AG09319 (cell line): ENCODE results near the gene NYNRIN.
"Not testable (repeated sequence)": the region's sequence is repeated elsewhere in the genome, so short reads cannot be mapped to it uniquely, and the experiment has no call there.

Source experiments
- DNase-seq: peaks from one replicate; pipeline ENCODE4 v3.0.0-alpha.2; 2010; ENCODE audit warnings: low read depth; ENCODE audit errors: extremely low read depth
- CTCF ChIP-seq: IDR thresholded peaks from 2 replicates; pipeline ENCODE4 v1.5.1; 2011; ENCODE audit warnings: low read depth, mild to moderate bottlenecking, inconsistent platforms, low read length, moderate library complexity

Gene NYNRIN

GRCh38 chr14:24370748-24371147 is 28.1 kb upstream of the NYNRIN start:
- DNase-seq: no peak
- no peak for TF ChIP-seq CTCF

- not testable (repeated sequence) for DNase-seq
These were observed 27.2 kb upstream of the NYNRIN start for GRCh38 chr14:24371605-24372004.

GRCh38 chr14:24372701-24373416 is 25.9 kb upstream of the NYNRIN start:
- DNase-seq: no peak

GRCh38 chr14:24376448-24377070 is 22.2 kb upstream of the NYNRIN start:
- no peak for TF ChIP-seq CTCF
- no peak for DNase-seq

More at GRCh38 chr14:24372701-24373416, 25.9 kb upstream of the NYNRIN start:
- TF ChIP-seq CTCF: no peak

GRCh38 chr14:24377126-24377525 is 21.7 kb upstream of the NYNRIN start:
- no peak for DNase-seq
- TF ChIP-seq CTCF: no peak

GRCh38 chr14:24377657-24378056 is 21.1 kb upstream of the NYNRIN start:
- no peak for DNase-seq
- TF ChIP-seq CTCF: no peak

- TF ChIP-seq CTCF: no peak
- DNase-seq: no peak
These were observed 20.5 kb upstream of the NYNRIN start for GRCh38 chr14:24378327-24378726.
